ENCODE measurements around the gene FAM25A.
A peak's percentile ranks its signal among the peaks of the same experiment; 100 is the strongest.
"Not testable (repeated sequence)": the region's sequence is repeated elsewhere in the genome, so short reads cannot be mapped to it uniquely, and the experiment has no call there.

Gene FAM25A

GRCh38 chr10:87038786-87039185 is 18.7 kb downstream of the FAM25A start:
- H3K4me3 ChIP-seq (ENCODE audit: low read depth, low read length): no peak overlapping the region

GRCh38 chr10:87043579-87043978 is 23.5 kb downstream of the FAM25A start:
- in situ Hi-C loops (cut with HindIII; ENCODE audit: low pct_ligation_motif_present, low sequenced_read_pairs): not testable (repeated sequence)

More at GRCh38 chr10:87038786-87039185, 18.7 kb downstream of the FAM25A start:
- Histone ChIP-seq H3K36me3 (replicated peaks) (no peaks in the 10 kb centered on the region), H3K27me3 (replicated peaks) (no peaks in the 10 kb centered on the region), H3K27ac (no peak overlapping the region)
- no peak for DNase-seq
- no peak for TF ChIP-seq CTCF (IDR thresholded peaks at IDR 0.05; ENCODE audit: low read depth, low read length, missing control alignments)
- in situ Hi-C loops (cut with HindIII; ENCODE audit: low pct_ligation_motif_present, low sequenced_read_pairs): no loop called here

GRCh38 chr10:87045434-87045938 is 25.4 kb downstream of the FAM25A start:
- TF ChIP-seq CTCF (IDR thresholded peaks at IDR 0.05; ENCODE audit: low read depth, low read length, missing control alignments): no peak
- Histone ChIP-seq H3K36me3 (replicated peaks) (peaks cover 14% of the 10 kb centered on the region), H3K27me3 (replicated peaks) (no peaks in the 10 kb centered on the region), H3K4me3 (ENCODE audit: low read depth, low read length) (no peak overlapping the region), H3K27ac (no peak overlapping the region)
- in situ Hi-C loops (cut with HindIII; ENCODE audit: low pct_ligation_motif_present, low sequenced_read_pairs): no loop called here
- DNase-seq: no peak

More at GRCh38 chr10:87043579-87043978, 23.5 kb downstream of the FAM25A start:
- not testable (repeated sequence) for H3K27ac ChIP-seq; DNase-seq; H3K4me3 ChIP-seq (ENCODE audit: low read depth, low read length); H3K27me3 ChIP-seq (replicated peaks); H3K36me3 ChIP-seq (replicated peaks)

- Histone ChIP-seq H3K36me3 (replicated peaks) (peaks cover 44% of the 10 kb centered on the region), H3K27ac (no peak overlapping the region), H3K4me3 (ENCODE audit: low read depth, low read length) (no peak overlapping the region), H3K27me3 (replicated peaks) (no peaks in the 10 kb centered on the region)
- no peak for TF ChIP-seq CTCF (IDR thresholded peaks at IDR 0.05; ENCODE audit: low read depth, low read length, missing control alignments)
- DNase-seq: no peak
- in situ Hi-C loops (cut with HindIII; ENCODE audit: low pct_ligation_motif_present, low sequenced_read_pairs): no loop called here
These were observed 33.0 kb downstream of the FAM25A start for GRCh38 chr10:87053111-87053510.

- no peak for DNase-seq
- peaks cover 48% of the 10 kb centered on the region for H3K36me3 ChIP-seq (replicated peaks)
- H3K27ac ChIP-seq: no peak overlapping the region
- no peak for TF ChIP-seq CTCF (IDR thresholded peaks at IDR 0.05; ENCODE audit: low read depth, low read length, missing control alignments)
- no peak overlapping the region for H3K4me3 ChIP-seq (ENCODE audit: low read depth, low read length)
- in situ Hi-C loops (cut with HindIII; ENCODE audit: low pct_ligation_motif_present, low sequenced_read_pairs): no loop called here
- no peaks in the 10 kb centered on the region for H3K27me3 ChIP-seq (replicated peaks)
These were observed 33.6 kb downstream of the FAM25A start for GRCh38 chr10:87053577-87054181.

GRCh38 chr10:87054373-87055295 is 34.5 kb downstream of the FAM25A start:
- peak overlapping the region; percentile 48 for H3K27ac ChIP-seq
- TF ChIP-seq CTCF (IDR thresholded peaks at IDR 0.05; ENCODE audit: low read depth, low read length, missing control alignments): peak; percentile 55
- peak; percentile 59 for DNase-seq
- no peak overlapping the region for H3K4me3 ChIP-seq (ENCODE audit: low read depth, low read length)
- peaks cover 46% of the 10 kb centered on the region for H3K36me3 ChIP-seq (replicated peaks)
- in situ Hi-C loops (cut with HindIII; ENCODE audit: low pct_ligation_motif_present, low sequenced_read_pairs): no loop called here
- no peaks in the 10 kb centered on the region for H3K27me3 ChIP-seq (replicated peaks)
